ENCODE results near the gene MCRIP2. TPM values are rescaled to one million over a fixed set of nuclear protein-coding genes. Genes with fewer than 3 reads are reported as not detected.

Gene MCRIP2
- total and polyA plus RNA-seq, 9 of the 15 experiments (the other 6 are each of a cell fraction or from before 2014, with no cell fraction given) = 0.80 to 120 (median 35.2) TPM

DNA sequence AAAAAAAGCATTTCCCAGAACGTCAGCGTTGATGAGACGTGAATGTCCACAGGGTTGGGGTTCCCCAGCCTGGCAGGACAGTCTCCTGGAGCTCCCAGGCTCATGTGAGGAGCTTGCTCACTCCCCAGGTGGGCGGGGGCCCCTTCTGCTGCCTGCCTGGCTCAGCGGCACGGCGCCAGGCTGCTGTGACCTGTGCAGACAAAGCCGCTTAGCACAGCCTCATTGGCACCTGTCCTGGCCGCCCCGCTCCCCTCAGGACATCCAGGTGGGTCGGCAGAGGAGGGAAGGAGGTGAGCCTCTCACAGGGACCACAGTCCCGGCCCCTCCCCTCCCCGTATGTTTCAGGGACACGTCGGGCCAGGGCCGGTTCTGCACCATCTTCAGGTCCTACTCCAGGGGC is 23.8 kb upstream of the MCRIP2 start:
- Histone ChIP-seq H3K9ac (ENCODE audit: insufficient read depth in 1 of 2, low read depth in 2 of 2, low read length in 2 of 2) (no peak overlapping the region), H3K27me3 (ENCODE audit: control insufficient read depth in 2 of 2, insufficient read depth in 2 of 2, low read length in 2 of 2) (no peaks in the 10 kb centered on the region), H3K79me2 (ENCODE audit: control insufficient read depth, insufficient read depth, low read length) (peaks cover 9% of the 10 kb centered on the region), H3K4me3 (no peak overlapping the region), H3K27ac (ENCODE audit: extremely low read depth, low read depth, low read length) (no peak overlapping the region), H3K9me1 (ENCODE audit: control insufficient read depth, insufficient read depth, low read length) (no peaks in the 10 kb centered on the region), H3K36me3 (ENCODE audit: control insufficient read depth, insufficient read depth, low read length) (peaks cover 6% of the 10 kb centered on the region; the same call in 1 of the 3 replicates), H4K20me1 (replicated peaks; ENCODE audit: control insufficient read depth, insufficient read depth, low read length) (no peaks in the 10 kb centered on the region), H3K9me3 (replicated peaks; ENCODE audit: control insufficient read depth, insufficient read depth, low read depth, low read length) (0 out of 2 replicates have a peak, but pooled peaks cover 2% of the 10 kb centered on the region), H2AFZ (ENCODE audit: low read depth, low read length) (no peak overlapping the region), H3K4me2 (ENCODE audit: insufficient read depth, low read length) (no peak overlapping the region), H3K4me1 (replicated peaks in 1 of 2; ENCODE audit: control insufficient read depth in 2 of 2, insufficient read depth in 2 of 2, low read length in 2 of 2) (peaks cover 10 to 39% of the 10 kb centered on the region in 2 experiments)
- intact Hi-C loops (cut with micrococcal nuclease) = no loop called here
- in situ Hi-C loops (cut with MboI) = no loop called here
- CTCF ChIA-PET (ENCODE audit: low intra/inter-chr PET ratio) = no interaction called here
- 87% methylated on average over 14 of the region's 16 CpGs for WGBS (ENCODE audit: insufficient coverage, low coverage, missing lambda C conversion rate)
- FAIRE-seq = no peak
- no TSS peak for BruUV-seq (replicated peaks)
- no peak for ATAC-seq
- no peak for DNase-seq (ENCODE audit: extremely low read depth in 1 of 4, low spot score in 3 of 4)
- POLR2A ChIA-PET = no interaction called here
- TF ChIP-seq MECOM (CRISPR knock-in tag; IDR thresholded peaks at IDR 0.05) (no peak), ZC3H4 (CRISPR knock-in tag; IDR thresholded peaks at IDR 0.05; ENCODE audit: borderline replicate concordance) (no peak), ZNF143 (CRISPR knock-in tag; IDR thresholded peaks at IDR 0.05) (no peak), MAZ (CRISPR knock-in tag; conservative IDR thresholded peaks at IDR 0.05 in 1 of 2, IDR thresholded peaks at IDR 0.05 in 1 of 2) (no peak), HMG20A (CRISPR knock-in tag; conservative IDR thresholded peaks at IDR 0.05) (no peak), ZNF431 (CRISPR knock-in tag; IDR thresholded peaks at IDR 0.05) (no peak), ETV1 (tag; conservative IDR thresholded peaks at IDR 0.05; ENCODE audit: low read depth) (no peak), ZNF224 (CRISPR knock-in tag; IDR thresholded peaks at IDR 0.05) (no peak), ZNF77 (CRISPR knock-in tag; IDR thresholded peaks at IDR 0.05) (no peak), ZNF274 (IDR thresholded peaks at IDR 0.05; ENCODE audit: borderline replicate concordance, low read depth, low read length) (no peak), ZSCAN32 (CRISPR knock-in tag; IDR thresholded peaks at IDR 0.05) (no peak), ZNF282 (CRISPR knock-in tag; IDR thresholded peaks at IDR 0.05) (no peak)
- TF ChIP-seq, protein P1, sequence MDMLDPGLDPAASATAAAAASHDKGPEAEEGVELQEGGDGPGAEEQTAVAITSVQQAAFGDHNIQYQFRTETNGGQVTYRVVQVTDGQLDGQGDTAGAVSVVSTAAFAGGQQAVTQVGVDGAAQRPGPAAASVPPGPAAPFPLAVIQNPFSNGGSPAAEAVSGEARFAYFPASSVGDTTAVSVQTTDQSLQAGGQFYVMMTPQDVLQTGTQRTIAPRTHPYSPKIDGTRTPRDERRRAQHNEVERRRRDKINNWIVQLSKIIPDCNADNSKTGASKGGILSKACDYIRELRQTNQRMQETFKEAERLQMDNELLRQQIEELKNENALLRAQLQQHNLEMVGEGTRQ (CRISPR knock-in tag; IDR thresholded peaks at IDR 0.05) = no peak
